Transverse colon (tissue), 4 donors: ENCODE measurements around the gene TNFSF13. TPM values are rescaled to one million over a fixed set of nuclear protein-coding genes. Genes with fewer than 3 reads are reported as not detected.
A peak's percentile ranks its signal among the peaks of the same experiment; 100 is the strongest.

Experiments
- DNase-seq: peaks from one replicate; pipeline ENCODE4 v3.0.0-alpha.2; 2019
- H3K27ac ChIP-seq, 4 donors: fragments of 200-600 bp; sonication (generic); 2 replicates each; pipeline ENCODE4 v1.5.1; 2016 to 2018; ENCODE audit warnings: inconsistent platforms in 4 of 4
- H3K27me3 ChIP-seq: fragments of 200-600 bp; sonication (generic); 2 replicates; pipeline ENCODE4 v1.5.1; 2017; ENCODE audit warnings: inconsistent platforms
- H3K36me3 ChIP-seq, 4 donors: fragments of 200-600 bp; sonication (generic); 2 replicates each; pipeline ENCODE4 v1.5.1; 2017 to 2019; ENCODE audit warnings: inconsistent platforms in 4 of 4
- H3K4me1 ChIP-seq, 4 donors: fragments of 200-600 bp; sonication (generic); 2 replicates each; pipeline ENCODE4 v1.5.1; 2017 to 2020; ENCODE audit warnings: inconsistent platforms in 4 of 4
- H3K4me3 ChIP-seq, 4 donors: fragments of 200-600 bp; sonication (generic); 1 replicate in 1 of 4; 2 replicates in 3 of 4; pipeline versions ENCODE4 v1.5.1 to v1.6.1; 2017 to 2019; ENCODE audit warnings: inconsistent platforms in 4 of 4
- H3K9me3 ChIP-seq, 2 donors: fragments of 200-600 bp; sonication (generic); 2 replicates each; pipeline ENCODE4 v1.5.1; 2017 to 2019; ENCODE audit warnings: inconsistent platforms in 2 of 2
- CTCF ChIP-seq, 5 experiments: fragments of 200-600 bp in 3 of 5; fragments of 450-650 bp in 2 of 5; sonication (generic) in 3 of 5; IDR thresholded peaks; 1 replicate in 2 of 5; 2 replicates in 3 of 5; pipeline ENCODE4 v1.5.1; 2016 to 2017; ENCODE audit warnings: antibody characterized with exemption in 5 of 5, inconsistent platforms in 3 of 5, mild to moderate bottlenecking in 2 of 5, moderate library complexity in 1 of 5
- EP300 ChIP-seq: sonication (generic); formaldehyde crosslinking; IDR thresholded peaks from one replicate; pipeline ENCODE4 v1.6.1; 2017; ENCODE audit warnings: antibody characterized with exemption, low read depth
- POLR2A ChIP-seq: fragments of 450-650 bp; IDR thresholded peaks from one replicate; pipeline ENCODE4 v1.6.1; 2016; ENCODE audit warnings: antibody characterized with exemption, mild to moderate bottlenecking, moderate library complexity
- POLR2AphosphoS5 ChIP-seq, 3 donors: sonication (generic); formaldehyde crosslinking; IDR thresholded peaks; one replicate each; pipeline ENCODE4 v1.6.1; 2016; ENCODE audit warnings: antibody characterized with exemption in 3 of 3
- WGBS, 2 donors: methylation state at CpG; one replicate each; pipeline ENCODE4 v1.1.5; 2018; ENCODE audit warnings: low coverage in 1 of 2; 5-methylcytosine and 5-hydroxymethylcytosine counted together
- in situ Hi-C, 4 donors: fragments of 200-750 bp; cut with MboI; loops; one replicate each; pipeline versions ENCODE4 v1.15.0 to v1.15.1; 2017; ENCODE audit warnings: low sequenced_read_pairs in 3 of 4, low pct_ligation_motif_present in 1 of 4, low pct_unique_long_range_greater_than_20kb in 1 of 4
- intact Hi-C: fragments of 100-400 bp; cut with DNase I; formaldehyde crosslinking; loops from one replicate; pipeline ENCODE4 v1.15.1; 2023; ENCODE audit warnings: low total_unique reads
- total RNA-seq, 4 donors: library from RNA; depleted of rRNA; stranded (reverse); fragments of >200 nt; gene quantifications; one replicate each; pipeline ENCODE4 v1.1.0, GENCODE V29; 2016

TNFSF13 gene
- total RNA-seq, 4 donors from 2014 or later: 19.7 to 94.3 (median 59.8) TPM

- no peak overlapping the region for H3K4me3 ChIP-seq
- no peak for TF ChIP-seq EP300
- TF ChIP-seq POLR2A: no peak
- TF ChIP-seq POLR2AphosphoS5 (IDR thresholded peaks at IDR 0.05): no peak
- no peak for TF ChIP-seq CTCF (IDR thresholded peaks at IDR 0.05)
- no peaks in the 10 kb centered on the region for H3K9me3 ChIP-seq
- in situ Hi-C loops (no loop called here), intact Hi-C loops (loop anchor here (5.0 to 10.0 kb wide), 2 partner anchors 38 to 201 kb away; partner anchors contain the start of genes KCTD11 and TMEM95)
- no peak for DNase-seq
- WGBS, 2 donors: 75 to 83% methylated on average over 7 to 10 of the region's 10 CpGs
- no peak overlapping the region for H3K27ac ChIP-seq
- peaks cover 29 to 52% (median 35%) of the 10 kb centered on the region in 4 donors for H3K4me1 ChIP-seq
- H3K36me3 ChIP-seq: no peaks in the 10 kb centered on the region
- H3K27me3 ChIP-seq: no peaks in the 10 kb centered on the region
These were observed 3.1 kb upstream of the TNFSF13 start for GRCh38 chr17:7555320-7555948.

GRCh38 chr17:7556627-7557026, 1.9 kb upstream of the TNFSF13 start:
- Histone ChIP-seq H3K27ac (peak overlapping the region; percentile 93 to 98 (median 98)), H3K4me3 (peak overlapping the region in 3 of 4 donors; percentile 11 to 98 (median 36)), H3K9me3 (no peaks in the 10 kb centered on the region), H3K36me3 (no peaks in the 10 kb centered on the region), H3K27me3 (no peaks in the 10 kb centered on the region), H3K4me1 (peaks cover 33 to 56% (median 44%) of the 10 kb centered on the region in 4 donors)
- no peak for TF ChIP-seq CTCF (IDR thresholded peaks at IDR 0.05)
- TF ChIP-seq EP300: no peak
- peak in 1 of 3 donors; percentile 26 for TF ChIP-seq POLR2AphosphoS5 (IDR thresholded peaks at IDR 0.05)
- TF ChIP-seq POLR2A: no peak
- in situ Hi-C loops: no loop called here
- intact Hi-C loops: loop anchor here (5.0 to 10.0 kb wide), 2 partner anchors 39 to 202 kb away; partner anchors contain the start of genes KCTD11 and TMEM95
- peak; percentile 76 for DNase-seq
- 57 to 72% methylated on average over 2 to 12 of the region's 12 CpGs for WGBS, 2 donors

- peak; percentile 78 for DNase-seq
- no peaks in the 10 kb centered on the region for H3K27me3 ChIP-seq
- H3K27ac ChIP-seq: peak overlapping the region; percentile 93 to 98 (median 98)
- H3K9me3 ChIP-seq: no peaks in the 10 kb centered on the region
- peaks cover 33 to 55% (median 47%) of the 10 kb centered on the region in 4 donors for H3K4me1 ChIP-seq
- no peaks in the 10 kb centered on the region for H3K36me3 ChIP-seq
- peak in 1 of 3 donors; percentile 76 for TF ChIP-seq POLR2AphosphoS5 (IDR thresholded peaks at IDR 0.05)
- TF ChIP-seq CTCF (IDR thresholded peaks at IDR 0.05): no peak
- peak; percentile 42 for TF ChIP-seq POLR2A
- WGBS, 2 donors: 47% methylated on average over 18 of the region's 19 CpGs; no CpG with 5 or more reads in 1 of the 2 donors
- peak overlapping the region in 3 of 4 donors; percentile 11 to 98 (median 36) for H3K4me3 ChIP-seq
- in situ Hi-C loops (no loop called here), intact Hi-C loops (loop anchor here (5.0 to 10.0 kb wide), 2 partner anchors 40 to 202 kb away; partner anchors contain the start of genes KCTD11 and TMEM95)
These were observed 1.3 kb upstream of the TNFSF13 start for GRCh38 chr17:7557147-7557764.
